Stimulated activated CD4-positive, alpha-beta T cell treated with anti-CD3 and anti-CD28 coated beads, Interleukin-1b, Interleukin-23, amount 100 ng/mL, for 4 hours (primary cell): ENCODE measurements around the gene BAG3.
"Not testable (repeated sequence)": the region's sequence is repeated elsewhere in the genome, so short reads cannot be mapped to it uniquely, and the experiment has no call there.

ENCODE experiments used
- DNase-seq, 2 donors: peaks; one replicate each; pipeline ENCODE4 v3.0.0-alpha.2; 2020; ENCODE audit warnings: low read depth in 2 of 2

The BAG3 gene

GRCh38 chr10:119640875-119641526 lies 10.2 kb upstream of the BAG3 start:
- no peak for DNase-seq

GRCh38 chr10:119642556-119643111 lies 8.5 kb upstream of the BAG3 start:
- no peak for DNase-seq

GRCh38 chr10:119643306-119644204 lies 7.6 kb upstream of the BAG3 start:
- DNase-seq, result no peak

- no peak for DNase-seq
Measured at GRCh38 chr10:119644205-119644814, 6.9 kb upstream of the BAG3 start.

GRCh38 chr10:119644994-119645393 lies 6.2 kb upstream of the BAG3 start:
- no peak for DNase-seq

- DNase-seq, result no peak
Measured at GRCh38 chr10:119650062-119650461, 1.1 kb upstream of the BAG3 start.

GRCh38 chr10:119651514-119652360 lies 557 bp downstream of the BAG3 start:
- DNase-seq, result peak in 1 of 2 donors; percentile 18

- DNase-seq, result no peak
Measured at GRCh38 chr10:119652361-119652730, 1.2 kb downstream of the BAG3 start.

GRCh38 chr10:119653209-119653608 lies 2.0 kb downstream of the BAG3 start:
- no peak for DNase-seq

GRCh38 chr10:119653916-119654315 lies 2.7 kb downstream of the BAG3 start:
- DNase-seq, result no peak

GRCh38 chr10:119654540-119654939 lies 3.4 kb downstream of the BAG3 start:
- DNase-seq, result no peak

GRCh38 chr10:119655566-119656001 lies 4.4 kb downstream of the BAG3 start:
- peak in 1 of 2 donors; percentile 23 for DNase-seq

- DNase-seq, result no peak
Measured at GRCh38 chr10:119656760-119657159, 5.6 kb downstream of the BAG3 start.

- DNase-seq, result no peak
Measured at GRCh38 chr10:119657725-119658124, 6.5 kb downstream of the BAG3 start.

- DNase-seq, result no peak
Measured at GRCh38 chr10:119658274-119658673, 7.1 kb downstream of the BAG3 start.

GRCh38 chr10:119659951-119660350 lies 8.8 kb downstream of the BAG3 start:
- no peak for DNase-seq

GRCh38 chr10:119662076-119662605 lies 11.0 kb downstream of the BAG3 start:
- DNase-seq, result not testable (repeated sequence)

GRCh38 chr10:119663866-119664698 lies 12.9 kb downstream of the BAG3 start:
- no peak for DNase-seq

- DNase-seq, result no peak
Measured at GRCh38 chr10:119665901-119666708, 14.9 kb downstream of the BAG3 start.

GRCh38 chr10:119666709-119667004 lies 15.5 kb downstream of the BAG3 start:
- no peak for DNase-seq
